Measurements from ENCODE around the gene EBF3. TPM values are rescaled to one million over a fixed set of nuclear protein-coding genes. Genes with fewer than 3 reads are reported as not detected.

EBF3 gene
- total and polyA plus RNA-seq, 2 donors (not counting 3 experiments of a cell fraction or from before 2014, with no cell fraction given): 0.92 to 2.7 TPM

DNA sequence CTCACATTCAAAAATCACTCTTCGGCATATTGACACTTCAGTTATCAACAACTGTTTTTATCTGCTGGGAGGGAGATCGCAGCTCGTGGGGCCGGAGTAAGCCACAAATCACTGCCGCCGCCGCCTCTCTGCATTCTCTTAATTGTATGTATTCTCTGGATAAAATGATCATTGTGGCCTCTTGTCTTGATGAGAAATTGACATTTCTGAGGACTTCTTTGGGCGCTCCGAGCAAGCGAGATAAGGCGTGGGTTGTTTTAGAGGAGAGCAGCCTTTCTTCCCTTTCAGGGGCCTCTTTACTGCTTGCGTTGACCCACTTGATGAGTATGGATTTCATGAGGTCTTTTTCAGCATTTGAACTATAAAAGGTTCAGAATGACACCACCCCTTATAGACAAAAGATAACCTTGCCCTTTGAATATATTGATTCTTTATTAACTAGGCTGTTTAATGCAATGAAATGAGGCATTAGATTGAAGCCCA lies 130.6 kb downstream of the EBF3 start:
- BruUV-seq (replicated peaks): no TSS peak
- dilution Hi-C loops (cut with MboI; ENCODE audit: extremely low pct_ligation_motif_present, low sequenced_read_pairs): no loop called here
- POLR2A ChIA-PET: no interaction called here

More for the DNA sequence above, 130.6 kb downstream of the EBF3 start:
- no peaks in the 10 kb centered on the region for H3K27me3 ChIP-seq (ENCODE audit: control insufficient read depth in 2 of 2, insufficient read depth in 2 of 2, low read length in 2 of 2)
- no peaks in the 10 kb centered on the region for H3K36me3 ChIP-seq (ENCODE audit: control insufficient read depth in 2 of 2, extremely low read depth in 1 of 2, insufficient read depth in 2 of 2, low read length in 2 of 2)
- no peak overlapping the region for H3K27ac ChIP-seq (ENCODE audit: insufficient read depth, low read depth, low read length)
- H3K4me2 ChIP-seq (ENCODE audit: insufficient read depth, low read length): no peak overlapping the region
- no peaks in the 10 kb centered on the region for H3K9me1 ChIP-seq (replicated peaks; ENCODE audit: control insufficient read depth, extremely low read depth, insufficient read depth, low read length)
- no peak overlapping the region for H3K9ac ChIP-seq (replicated peaks; ENCODE audit: extremely low read depth, insufficient read depth, low read length)
- no peak for FAIRE-seq
- no peaks in the 10 kb centered on the region for H3K4me1 ChIP-seq (ENCODE audit: control insufficient read depth, extremely low read depth, insufficient read depth, low read length)
- no peaks in the 10 kb centered on the region for H4K20me1 ChIP-seq (replicated peaks; ENCODE audit: control insufficient read depth, extremely low read depth, insufficient read depth, low read length)
- no peak overlapping the region for H2AFZ ChIP-seq (ENCODE audit: low read depth, low read length)
- intact Hi-C loops (cut with micrococcal nuclease): no loop called here
- CTCF ChIA-PET: no interaction called here
- no peak overlapping the region for H3K4me3 ChIP-seq (replicated peaks in 1 of 3; ENCODE audit: insufficient read depth in 1 of 3, low read depth in 1 of 3, low read length in 3 of 3)
- no peak for DNase-seq (ENCODE audit: low read depth, low spot score)
- no peak for TF ChIP-seq POLR2A (IDR thresholded peaks at IDR 0.05; ENCODE audit: low read depth, low read length)
- TF ChIP-seq JUN (IDR thresholded peaks at IDR 0.05; ENCODE audit: borderline replicate concordance, insufficient read depth, insufficient read length, low read depth): no peak
- TF ChIP-seq FOS (IDR thresholded peaks at IDR 0.05; ENCODE audit: borderline replicate concordance, insufficient read depth, low read length): no peak
- no peak for TF ChIP-seq MAX (IDR thresholded peaks at IDR 0.05; ENCODE audit: insufficient read depth, insufficient read length)
- no peak for TF ChIP-seq EZH2 (IDR thresholded peaks at IDR 0.05; ENCODE audit: borderline replicate concordance, low read depth, low read length, severe bottlenecking)
- no peak for TF ChIP-seq POLR2AphosphoS5 (IDR thresholded peaks at IDR 0.05; ENCODE audit: insufficient read depth, low read depth, low read length)
- TF ChIP-seq MYC (IDR thresholded peaks at IDR 0.05; ENCODE audit: low read depth, low read length): no peak
- TF ChIP-seq GATA2 (IDR thresholded peaks at IDR 0.05; ENCODE audit: insufficient read depth, insufficient read length, low read depth, low read length): no peak
- TF ChIP-seq, protein P1, sequence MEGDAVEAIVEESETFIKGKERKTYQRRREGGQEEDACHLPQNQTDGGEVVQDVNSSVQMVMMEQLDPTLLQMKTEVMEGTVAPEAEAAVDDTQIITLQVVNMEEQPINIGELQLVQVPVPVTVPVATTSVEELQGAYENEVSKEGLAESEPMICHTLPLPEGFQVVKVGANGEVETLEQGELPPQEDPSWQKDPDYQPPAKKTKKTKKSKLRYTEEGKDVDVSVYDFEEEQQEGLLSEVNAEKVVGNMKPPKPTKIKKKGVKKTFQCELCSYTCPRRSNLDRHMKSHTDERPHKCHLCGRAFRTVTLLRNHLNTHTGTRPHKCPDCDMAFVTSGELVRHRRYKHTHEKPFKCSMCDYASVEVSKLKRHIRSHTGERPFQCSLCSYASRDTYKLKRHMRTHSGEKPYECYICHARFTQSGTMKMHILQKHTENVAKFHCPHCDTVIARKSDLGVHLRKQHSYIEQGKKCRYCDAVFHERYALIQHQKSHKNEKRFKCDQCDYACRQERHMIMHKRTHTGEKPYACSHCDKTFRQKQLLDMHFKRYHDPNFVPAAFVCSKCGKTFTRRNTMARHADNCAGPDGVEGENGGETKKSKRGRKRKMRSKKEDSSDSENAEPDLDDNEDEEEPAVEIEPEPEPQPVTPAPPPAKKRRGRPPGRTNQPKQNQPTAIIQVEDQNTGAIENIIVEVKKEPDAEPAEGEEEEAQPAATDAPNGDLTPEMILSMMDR (IDR thresholded peaks at IDR 0.05; ENCODE audit: extremely low read depth in 1 of 2, insufficient read depth in 1 of 2, low read depth in 1 of 2, low read length in 2 of 2): no peak
- H3K9me3 ChIP-seq (replicated peaks; ENCODE audit: control insufficient read depth, insufficient read depth, low read length): peaks cover 4% of the 10 kb centered on the region
- no peaks in the 10 kb centered on the region for H3K79me2 ChIP-seq (ENCODE audit: control insufficient read depth, insufficient read depth, low read length)
